ENCODE data around the gene GLRX3. TPM values are rescaled to one million over a fixed set of nuclear protein-coding genes. Genes with fewer than 3 reads are reported as not detected.

GLRX3 gene
- total RNA-seq, 1 experiment from 2014 or later = 142 TPM

DNA sequence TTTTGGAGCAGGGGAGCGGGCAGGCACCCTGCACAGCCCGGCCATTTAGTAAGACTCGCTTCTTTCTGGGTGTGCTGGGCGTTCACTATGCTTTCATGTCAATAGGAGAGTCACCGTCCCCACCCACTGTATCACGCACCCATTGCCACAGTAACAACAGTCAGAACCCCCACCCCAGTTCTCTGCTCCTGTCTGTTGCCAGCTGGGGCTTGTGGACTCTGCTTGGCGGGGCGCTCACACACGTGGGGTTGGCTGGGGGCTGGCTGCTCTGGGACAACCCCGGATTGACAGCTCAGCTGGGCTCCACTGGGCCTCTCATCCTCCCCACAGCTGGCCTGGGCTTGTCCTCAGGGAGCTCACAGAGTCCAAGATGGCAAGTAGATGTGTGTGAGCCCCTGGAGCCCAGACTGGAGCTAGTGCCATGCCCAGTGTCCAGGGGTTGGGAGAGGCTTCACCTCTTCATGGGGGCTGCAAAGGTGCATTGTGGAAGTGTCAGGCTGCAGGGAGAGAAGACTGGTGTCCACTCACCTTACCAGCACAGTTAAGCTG, 59.6 kb downstream of the GLRX3 start (continued):
- TF ChIP-seq, protein P1, sequence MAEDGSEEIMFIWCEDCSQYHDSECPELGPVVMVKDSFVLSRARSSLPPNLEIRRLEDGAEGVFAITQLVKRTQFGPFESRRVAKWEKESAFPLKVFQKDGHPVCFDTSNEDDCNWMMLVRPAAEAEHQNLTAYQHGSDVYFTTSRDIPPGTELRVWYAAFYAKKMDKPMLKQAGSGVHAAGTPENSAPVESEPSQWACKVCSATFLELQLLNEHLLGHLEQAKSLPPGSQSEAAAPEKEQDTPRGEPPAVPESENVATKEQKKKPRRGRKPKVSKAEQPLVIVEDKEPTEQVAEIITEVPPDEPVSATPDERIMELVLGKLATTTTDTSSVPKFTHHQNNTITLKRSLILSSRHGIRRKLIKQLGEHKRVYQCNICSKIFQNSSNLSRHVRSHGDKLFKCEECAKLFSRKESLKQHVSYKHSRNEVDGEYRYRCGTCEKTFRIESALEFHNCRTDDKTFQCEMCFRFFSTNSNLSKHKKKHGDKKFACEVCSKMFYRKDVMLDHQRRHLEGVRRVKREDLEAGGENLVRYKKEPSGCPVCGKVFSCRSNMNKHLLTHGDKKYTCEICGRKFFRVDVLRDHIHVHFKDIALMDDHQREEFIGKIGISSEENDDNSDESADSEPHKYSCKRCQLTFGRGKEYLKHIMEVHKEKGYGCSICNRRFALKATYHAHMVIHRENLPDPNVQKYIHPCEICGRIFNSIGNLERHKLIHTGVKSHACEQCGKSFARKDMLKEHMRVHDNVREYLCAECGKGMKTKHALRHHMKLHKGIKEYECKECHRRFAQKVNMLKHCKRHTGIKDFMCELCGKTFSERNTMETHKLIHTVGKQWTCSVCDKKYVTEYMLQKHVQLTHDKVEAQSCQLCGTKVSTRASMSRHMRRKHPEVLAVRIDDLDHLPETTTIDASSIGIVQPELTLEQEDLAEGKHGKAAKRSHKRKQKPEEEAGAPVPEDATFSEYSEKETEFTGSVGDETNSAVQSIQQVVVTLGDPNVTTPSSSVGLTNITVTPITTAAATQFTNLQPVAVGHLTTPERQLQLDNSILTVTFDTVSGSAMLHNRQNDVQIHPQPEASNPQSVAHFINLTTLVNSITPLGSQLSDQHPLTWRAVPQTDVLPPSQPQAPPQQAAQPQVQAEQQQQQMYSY (CRISPR knock-in tag; IDR thresholded peaks at IDR 0.05) = no peak

DNA sequence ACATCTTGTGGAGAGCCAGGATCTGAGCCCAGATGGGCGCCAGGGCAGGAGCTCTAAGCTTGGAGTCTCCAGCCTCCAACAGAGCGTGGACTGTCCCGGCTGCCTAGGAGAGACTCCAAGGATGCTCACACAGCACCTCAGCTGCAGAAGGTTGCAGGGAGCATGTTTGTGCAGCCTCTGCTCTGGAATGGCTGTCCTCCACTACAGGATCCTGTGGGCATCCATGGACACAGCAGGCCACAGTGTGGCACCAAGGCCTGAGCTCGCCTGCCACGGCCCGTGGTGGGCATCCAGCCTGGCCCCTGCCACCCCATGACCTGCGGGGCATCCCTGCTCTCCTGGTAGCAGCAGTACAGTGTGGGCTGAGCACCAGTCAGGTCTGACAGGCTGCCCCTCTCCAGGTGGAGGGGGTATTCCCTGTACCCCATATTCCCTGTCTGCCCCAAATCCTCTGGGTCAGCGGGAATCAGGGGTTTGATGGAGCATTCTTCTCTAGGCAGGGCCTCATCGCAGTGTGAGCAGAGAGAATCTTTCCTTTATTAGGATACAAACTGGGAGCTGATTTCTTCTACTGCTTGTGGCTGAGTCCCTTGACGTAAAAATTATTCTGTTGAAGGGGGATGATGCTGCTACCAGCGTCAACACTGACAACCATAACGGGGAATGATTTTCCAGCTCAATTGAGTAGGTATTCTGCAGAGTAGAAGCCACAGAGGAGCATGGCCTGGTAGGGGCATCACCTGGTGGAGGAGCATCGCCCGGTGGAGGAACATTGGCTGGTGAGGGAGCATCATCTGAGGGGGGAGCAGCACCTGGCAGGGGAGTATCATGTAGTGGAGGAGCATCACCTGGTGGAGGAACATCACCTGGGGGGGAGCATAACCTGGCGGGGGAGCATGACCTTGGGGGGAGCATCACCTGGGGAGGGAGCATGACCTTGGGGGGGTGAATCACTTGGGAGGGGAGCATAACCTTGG, 60.6 kb downstream of the GLRX3 start:
- TF ChIP-seq, protein P2, sequence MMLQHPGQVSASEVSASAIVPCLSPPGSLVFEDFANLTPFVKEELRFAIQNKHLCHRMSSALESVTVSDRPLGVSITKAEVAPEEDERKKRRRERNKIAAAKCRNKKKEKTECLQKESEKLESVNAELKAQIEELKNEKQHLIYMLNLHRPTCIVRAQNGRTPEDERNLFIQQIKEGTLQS (CRISPR knock-in tag; conservative IDR thresholded peaks at IDR 0.05) = no peak
- no peak for TF ChIP-seq TP53 (CRISPR knock-in tag; IDR thresholded peaks at IDR 0.05)
- no peak for TF ChIP-seq CREB1 (CRISPR knock-in tag; IDR thresholded peaks at IDR 0.05)
- TF ChIP-seq SMAD4 (CRISPR knock-in tag; IDR thresholded peaks at IDR 0.05) = no peak
- no peak for TF ChIP-seq NR2C2 (CRISPR knock-in tag; IDR thresholded peaks at IDR 0.05)
- TF ChIP-seq, protein P3, sequence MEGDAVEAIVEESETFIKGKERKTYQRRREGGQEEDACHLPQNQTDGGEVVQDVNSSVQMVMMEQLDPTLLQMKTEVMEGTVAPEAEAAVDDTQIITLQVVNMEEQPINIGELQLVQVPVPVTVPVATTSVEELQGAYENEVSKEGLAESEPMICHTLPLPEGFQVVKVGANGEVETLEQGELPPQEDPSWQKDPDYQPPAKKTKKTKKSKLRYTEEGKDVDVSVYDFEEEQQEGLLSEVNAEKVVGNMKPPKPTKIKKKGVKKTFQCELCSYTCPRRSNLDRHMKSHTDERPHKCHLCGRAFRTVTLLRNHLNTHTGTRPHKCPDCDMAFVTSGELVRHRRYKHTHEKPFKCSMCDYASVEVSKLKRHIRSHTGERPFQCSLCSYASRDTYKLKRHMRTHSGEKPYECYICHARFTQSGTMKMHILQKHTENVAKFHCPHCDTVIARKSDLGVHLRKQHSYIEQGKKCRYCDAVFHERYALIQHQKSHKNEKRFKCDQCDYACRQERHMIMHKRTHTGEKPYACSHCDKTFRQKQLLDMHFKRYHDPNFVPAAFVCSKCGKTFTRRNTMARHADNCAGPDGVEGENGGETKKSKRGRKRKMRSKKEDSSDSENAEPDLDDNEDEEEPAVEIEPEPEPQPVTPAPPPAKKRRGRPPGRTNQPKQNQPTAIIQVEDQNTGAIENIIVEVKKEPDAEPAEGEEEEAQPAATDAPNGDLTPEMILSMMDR (IDR thresholded peaks at IDR 0.05) = no peak
- TF ChIP-seq, protein P4, sequence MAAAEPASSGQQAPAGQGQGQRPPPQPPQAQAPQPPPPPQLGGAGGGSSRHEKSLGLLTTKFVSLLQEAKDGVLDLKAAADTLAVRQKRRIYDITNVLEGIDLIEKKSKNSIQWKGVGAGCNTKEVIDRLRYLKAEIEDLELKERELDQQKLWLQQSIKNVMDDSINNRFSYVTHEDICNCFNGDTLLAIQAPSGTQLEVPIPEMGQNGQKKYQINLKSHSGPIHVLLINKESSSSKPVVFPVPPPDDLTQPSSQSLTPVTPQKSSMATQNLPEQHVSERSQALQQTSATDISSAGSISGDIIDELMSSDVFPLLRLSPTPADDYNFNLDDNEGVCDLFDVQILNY (CRISPR knock-in tag; IDR thresholded peaks at IDR 0.05) = no peak
- no peak for TF ChIP-seq GRHL2 (CRISPR knock-in tag; IDR thresholded peaks at IDR 0.05; ENCODE audit: insufficient replicate concordance, severe bottlenecking)
- TF ChIP-seq, protein P5, sequence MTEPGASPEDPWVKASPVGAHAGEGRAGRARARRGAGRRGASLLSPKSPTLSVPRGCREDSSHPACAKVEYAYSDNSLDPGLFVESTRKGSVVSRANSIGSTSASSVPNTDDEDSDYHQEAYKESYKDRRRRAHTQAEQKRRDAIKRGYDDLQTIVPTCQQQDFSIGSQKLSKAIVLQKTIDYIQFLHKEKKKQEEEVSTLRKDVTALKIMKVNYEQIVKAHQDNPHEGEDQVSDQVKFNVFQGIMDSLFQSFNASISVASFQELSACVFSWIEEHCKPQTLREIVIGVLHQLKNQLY (CRISPR knock-in tag; IDR thresholded peaks at IDR 0.05) = no peak
- TF ChIP-seq, protein P6, sequence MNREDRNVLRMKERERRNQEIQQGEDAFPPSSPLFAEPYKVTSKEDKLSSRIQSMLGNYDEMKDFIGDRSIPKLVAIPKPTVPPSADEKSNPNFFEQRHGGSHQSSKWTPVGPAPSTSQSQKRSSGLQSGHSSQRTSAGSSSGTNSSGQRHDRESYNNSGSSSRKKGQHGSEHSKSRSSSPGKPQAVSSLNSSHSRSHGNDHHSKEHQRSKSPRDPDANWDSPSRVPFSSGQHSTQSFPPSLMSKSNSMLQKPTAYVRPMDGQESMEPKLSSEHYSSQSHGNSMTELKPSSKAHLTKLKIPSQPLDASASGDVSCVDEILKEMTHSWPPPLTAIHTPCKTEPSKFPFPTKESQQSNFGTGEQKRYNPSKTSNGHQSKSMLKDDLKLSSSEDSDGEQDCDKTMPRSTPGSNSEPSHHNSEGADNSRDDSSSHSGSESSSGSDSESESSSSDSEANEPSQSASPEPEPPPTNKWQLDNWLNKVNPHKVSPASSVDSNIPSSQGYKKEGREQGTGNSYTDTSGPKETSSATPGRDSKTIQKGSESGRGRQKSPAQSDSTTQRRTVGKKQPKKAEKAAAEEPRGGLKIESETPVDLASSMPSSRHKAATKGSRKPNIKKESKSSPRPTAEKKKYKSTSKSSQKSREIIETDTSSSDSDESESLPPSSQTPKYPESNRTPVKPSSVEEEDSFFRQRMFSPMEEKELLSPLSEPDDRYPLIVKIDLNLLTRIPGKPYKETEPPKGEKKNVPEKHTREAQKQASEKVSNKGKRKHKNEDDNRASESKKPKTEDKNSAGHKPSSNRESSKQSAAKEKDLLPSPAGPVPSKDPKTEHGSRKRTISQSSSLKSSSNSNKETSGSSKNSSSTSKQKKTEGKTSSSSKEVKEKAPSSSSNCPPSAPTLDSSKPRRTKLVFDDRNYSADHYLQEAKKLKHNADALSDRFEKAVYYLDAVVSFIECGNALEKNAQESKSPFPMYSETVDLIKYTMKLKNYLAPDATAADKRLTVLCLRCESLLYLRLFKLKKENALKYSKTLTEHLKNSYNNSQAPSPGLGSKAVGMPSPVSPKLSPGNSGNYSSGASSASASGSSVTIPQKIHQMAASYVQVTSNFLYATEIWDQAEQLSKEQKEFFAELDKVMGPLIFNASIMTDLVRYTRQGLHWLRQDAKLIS (CRISPR knock-in tag; IDR thresholded peaks at IDR 0.05; ENCODE audit: borderline replicate concordance) = no peak
- TF ChIP-seq, protein P1 (CRISPR knock-in tag; IDR thresholded peaks at IDR 0.05) = no peak
- TF ChIP-seq, protein P7, sequence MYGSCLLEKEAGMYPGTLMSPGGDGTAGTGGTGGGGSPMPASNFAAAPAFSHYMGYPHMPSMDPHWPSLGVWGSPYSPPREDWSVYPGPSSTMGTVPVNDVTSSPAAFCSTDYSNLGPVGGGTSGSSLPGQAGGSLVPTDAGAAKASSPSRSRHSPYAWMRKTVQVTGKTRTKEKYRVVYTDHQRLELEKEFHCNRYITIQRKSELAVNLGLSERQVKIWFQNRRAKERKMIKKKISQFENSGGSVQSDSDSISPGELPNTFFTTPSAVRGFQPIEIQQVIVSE (CRISPR knock-in tag; IDR thresholded peaks at IDR 0.05; ENCODE audit: borderline replicate concordance) = no peak
- POLR2A ChIA-PET = no interaction called here
- CTCF ChIA-PET = no interaction called here
- peaks cover 24% of the 10 kb centered on the region for H3K9me3 Mint-ChIP-seq
- peaks cover 5% of the 10 kb centered on the region for H3K27me3 Mint-ChIP-seq (ENCODE audit: low read depth)
- no peak overlapping the region for H3K27ac Mint-ChIP-seq
- H3K36me3 Mint-ChIP-seq = peaks cover 5% of the 10 kb centered on the region; the same call in 1 of the 2 replicates
- no peak overlapping the region for H3K4me3 Mint-ChIP-seq
- DNase-seq (ENCODE audit: low spot score) = no peak
- H3K4me1 Mint-ChIP-seq = no peaks in the 10 kb centered on the region
- ATAC-seq = no peak
